K562 (cell line): ENCODE measurements around the gene ZNF775. TPM values are rescaled to one million over a fixed set of nuclear protein-coding genes. Genes with fewer than 3 reads are reported as not detected.
A peak's percentile ranks its signal among the peaks of the same experiment; 100 is the strongest.

Experiments
- BCLAF1 ChIP-seq, 2 experiments: fragments of 450-650 bp in 1 of 2; IDR thresholded peaks; 2 replicates each; pipeline ENCODE4 v1.6.1; 2011 to 2017; ENCODE audit warnings: low read depth in 2 of 2, antibody characterized with exemption in 1 of 2, borderline replicate concordance in 1 of 2, low read length in 1 of 2, mild to moderate bottlenecking in 1 of 2, mixed read lengths in 1 of 2; ENCODE audit not compliant: control insufficient read depth in 1 of 2
- CBFB ChIP-seq: sonication (generic); formaldehyde crosslinking; IDR thresholded peaks from 2 replicates; pipeline ENCODE4 v1.4.0; 2020; ENCODE audit warnings: mild to moderate bottlenecking, missing genetic modification reagents
- ESRRA ChIP-seq: fragments of 450-650 bp; IDR thresholded peaks from 2 replicates; pipeline ENCODE4 v1.6.1; 2014; ENCODE audit warnings: low read depth, mild to moderate bottlenecking, moderate library complexity, borderline replicate concordance
- FOXA3 ChIP-seq, 2 experiments: fragments of 450-650 bp in 1 of 2; sonication (generic) in 1 of 2; formaldehyde crosslinking; IDR thresholded peaks in 1 of 2; conservative IDR thresholded peaks in 1 of 2; 2 replicates each; pipeline versions ENCODE4 v1.4.0 to v1.8.0; 2020 to 2022; ENCODE audit warnings: mild to moderate bottlenecking in 2 of 2, missing genetic modification reagents in 1 of 2
- FOXK1 ChIP-seq: sonication (generic); formaldehyde crosslinking; IDR thresholded peaks from 2 replicates; pipeline ENCODE4 v1.8.0; 2022; ENCODE audit warnings: missing genetic modification reagents, mild to moderate bottlenecking, borderline replicate concordance
- HDGF ChIP-seq: fragments of 450-650 bp; IDR thresholded peaks from 2 replicates; pipeline ENCODE4 v1.6.1; 2016
- KDM4B ChIP-seq, 2 experiments: fragments of 450-650 bp in 1 of 2; sonication (generic) in 1 of 2; IDR thresholded peaks; 2 replicates each; pipeline ENCODE4 v1.6.1; 2016 to 2017; ENCODE audit warnings: borderline replicate concordance in 2 of 2, antibody characterized with exemption in 1 of 2, low read depth in 1 of 2, mild to moderate bottlenecking in 1 of 2
- MCM5 ChIP-seq: fragments of 450-650 bp; IDR thresholded peaks from 2 replicates; pipeline ENCODE4 v1.6.1; 2016; ENCODE audit warnings: low read depth
- MTA3 ChIP-seq: fragments of 450-650 bp; formaldehyde crosslinking; IDR thresholded peaks from 2 replicates; pipeline ENCODE4 v1.6.1; 2017; ENCODE audit warnings: mild to moderate bottlenecking, borderline replicate concordance
- NFIC ChIP-seq: fragments of 450-650 bp; IDR thresholded peaks from 2 replicates; pipeline ENCODE4 v1.6.1; 2017; ENCODE audit warnings: mild to moderate bottlenecking, inconsistent platforms
- SAFB ChIP-seq: fragments of 200-400 bp; formaldehyde crosslinking; IDR thresholded peaks from 2 replicates; pipeline ENCODE4 v1.6.1; 2017; ENCODE audit warnings: low read depth, low read length, borderline replicate concordance
- TSC22D4 ChIP-seq: fragments of 450-650 bp; IDR thresholded peaks from 2 replicates; pipeline ENCODE4 v1.6.1; 2016; ENCODE audit warnings: missing genetic modification characterization, missing biosample characterization, control low read depth
- ZBTB26 ChIP-seq: fragments of 450-650 bp; formaldehyde crosslinking; IDR thresholded peaks from 2 replicates; pipeline ENCODE4 v1.4.0; 2022; ENCODE audit warnings: missing genetic modification characterization
- polyA plus RNA-seq, 8 experiments: library from polyadenylated mRNA; depleted of rRNA in 4 of 8; stranded (reverse) in 5 of 8; unstranded in 3 of 8; fragments of >200 nt; fragmentation: Nextera tagmentation in 2 of 8; fragmentation: Illumina TruSeq in 1 of 8; extraction: Ambion mirVana in 2 of 8; extraction: Trizol in 1 of 8; gene quantifications; 2 replicates each; pipeline versions ENCODE4 v1.2.1 to v1.2.3, GENCODE V29; 2011 to 2014; ENCODE audit warnings: inconsistent platforms in 1 of 8, missing spikeins in 1 of 8
- total RNA-seq, 7 experiments: library from RNA; depleted of rRNA in 6 of 7; stranded (reverse); fragments of >200 nt in 6 of 7; fragmentation: Illumina TruSeq in 2 of 7; extraction: Trizol in 2 of 7; gene quantifications; 2 replicates each; pipeline versions ENCODE4 v1.2.1 to v1.2.3, GENCODE V29; 2011 to 2021; ENCODE audit warnings: low replicate concordance in 1 of 7
- TF ChIP-seq, protein P1 (sequence below): fragments of 450-650 bp; IDR thresholded peaks from 2 replicates; pipeline ENCODE4 v1.6.1; 2014; ENCODE audit warnings: low read depth, mild to moderate bottlenecking, moderate library complexity, borderline replicate concordance
- TF ChIP-seq, protein P2 (sequence below): fragments of 150-350 bp; IDR thresholded peaks from 2 replicates; pipeline ENCODE4 v1.6.1; 2014; ENCODE audit warnings: low read depth, mild to moderate bottlenecking, low read length, borderline replicate concordance

ZNF775 gene
- total and polyA plus RNA-seq, 9 of the 15 experiments (the other 6 are each of a cell fraction or from before 2014, with no cell fraction given) = 0.04 to 18.7 (median 4.9) TPM

GRCh38 chr7:150359622-150360362 is 19.3 kb upstream of the ZNF775 start (continued):
- TF ChIP-seq ZBTB26 (peak; percentile 97), KDM4B (IDR thresholded peaks at IDR 0.05; ENCODE audit: borderline replicate concordance in 2 of 2, low read depth in 1 of 2) (no peak), FOXK1 (CRISPR knock-in tag) (peak; percentile 72; the same call in 1 of the 2 replicates), CBFB (CRISPR knock-in tag) (peak; percentile 86; the same call in 1 of the 2 replicates), HDGF (0 out of 2 replicates have a peak, but pooled peaks have one; percentile 55), NFIC (no peak), TSC22D4 (tag) (peak; percentile 29; the same call in 1 of the 2 replicates), MTA3 (no peak), ESRRA (no peak), FOXA3 (CRISPR knock-in tag; conservative IDR thresholded peaks at IDR 0.05 in 1 of 2, IDR thresholded peaks at IDR 0.05 in 1 of 2) (peak in 1 of 2 experiments; percentile 37; a peak in 1 of 4 replicates), SAFB (no peak), BCLAF1 (IDR thresholded peaks at IDR 0.05; ENCODE audit: borderline replicate concordance in 1 of 2, control insufficient read depth in 1 of 2, low read depth in 2 of 2, low read length in 1 of 2) (peak; percentile 28 to 71; a peak in 1 of 4 replicates), MCM5 (no peak)
- TF ChIP-seq, protein P1, sequence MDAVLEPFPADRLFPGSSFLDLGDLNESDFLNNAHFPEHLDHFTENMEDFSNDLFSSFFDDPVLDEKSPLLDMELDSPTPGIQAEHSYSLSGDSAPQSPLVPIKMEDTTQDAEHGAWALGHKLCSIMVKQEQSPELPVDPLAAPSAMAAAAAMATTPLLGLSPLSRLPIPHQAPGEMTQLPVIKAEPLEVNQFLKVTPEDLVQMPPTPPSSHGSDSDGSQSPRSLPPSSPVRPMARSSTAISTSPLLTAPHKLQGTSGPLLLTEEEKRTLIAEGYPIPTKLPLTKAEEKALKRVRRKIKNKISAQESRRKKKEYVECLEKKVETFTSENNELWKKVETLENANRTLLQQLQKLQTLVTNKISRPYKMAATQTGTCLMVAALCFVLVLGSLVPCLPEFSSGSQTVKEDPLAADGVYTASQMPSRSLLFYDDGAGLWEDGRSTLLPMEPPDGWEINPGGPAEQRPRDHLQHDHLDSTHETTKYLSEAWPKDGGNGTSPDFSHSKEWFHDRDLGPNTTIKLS = no peak
- TF ChIP-seq, protein P2, sequence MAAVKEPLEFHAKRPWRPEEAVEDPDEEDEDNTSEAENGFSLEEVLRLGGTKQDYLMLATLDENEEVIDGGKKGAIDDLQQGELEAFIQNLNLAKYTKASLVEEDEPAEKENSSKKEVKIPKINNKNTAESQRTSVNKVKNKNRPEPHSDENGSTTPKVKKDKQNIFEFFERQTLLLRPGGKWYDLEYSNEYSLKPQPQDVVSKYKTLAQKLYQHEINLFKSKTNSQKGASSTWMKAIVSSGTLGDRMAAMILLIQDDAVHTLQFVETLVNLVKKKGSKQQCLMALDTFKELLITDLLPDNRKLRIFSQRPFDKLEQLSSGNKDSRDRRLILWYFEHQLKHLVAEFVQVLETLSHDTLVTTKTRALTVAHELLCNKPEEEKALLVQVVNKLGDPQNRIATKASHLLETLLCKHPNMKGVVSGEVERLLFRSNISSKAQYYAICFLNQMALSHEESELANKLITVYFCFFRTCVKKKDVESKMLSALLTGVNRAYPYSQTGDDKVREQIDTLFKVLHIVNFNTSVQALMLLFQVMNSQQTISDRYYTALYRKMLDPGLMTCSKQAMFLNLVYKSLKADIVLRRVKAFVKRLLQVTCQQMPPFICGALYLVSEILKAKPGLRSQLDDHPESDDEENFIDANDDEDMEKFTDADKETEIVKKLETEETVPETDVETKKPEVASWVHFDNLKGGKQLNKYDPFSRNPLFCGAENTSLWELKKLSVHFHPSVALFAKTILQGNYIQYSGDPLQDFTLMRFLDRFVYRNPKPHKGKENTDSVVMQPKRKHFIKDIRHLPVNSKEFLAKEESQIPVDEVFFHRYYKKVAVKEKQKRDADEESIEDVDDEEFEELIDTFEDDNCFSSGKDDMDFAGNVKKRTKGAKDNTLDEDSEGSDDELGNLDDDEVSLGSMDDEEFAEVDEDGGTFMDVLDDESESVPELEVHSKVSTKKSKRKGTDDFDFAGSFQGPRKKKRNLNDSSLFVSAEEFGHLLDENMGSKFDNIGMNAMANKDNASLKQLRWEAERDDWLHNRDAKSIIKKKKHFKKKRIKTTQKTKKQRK = no peak
